Sigmoid colon (tissue), 4 donors: Measurements from ENCODE around the gene USP32.

Experiments used
- CTCF ChIP-seq, 4 experiments: fragments of 450-650 bp in 3 of 4; fragments of 200-600 bp in 1 of 4; IDR thresholded peaks; one replicate each; pipeline ENCODE4 v1.5.1; 2016 to 2019; ENCODE audit warnings: antibody characterized with exemption in 4 of 4, mild to moderate bottlenecking in 3 of 4, moderate library complexity in 2 of 4
- POLR2AphosphoS5 ChIP-seq, 4 donors: sonication (generic); formaldehyde crosslinking; IDR thresholded peaks; one replicate each; pipeline ENCODE4 v1.6.1; 2017; ENCODE audit warnings: antibody characterized with exemption in 4 of 4

DNA sequence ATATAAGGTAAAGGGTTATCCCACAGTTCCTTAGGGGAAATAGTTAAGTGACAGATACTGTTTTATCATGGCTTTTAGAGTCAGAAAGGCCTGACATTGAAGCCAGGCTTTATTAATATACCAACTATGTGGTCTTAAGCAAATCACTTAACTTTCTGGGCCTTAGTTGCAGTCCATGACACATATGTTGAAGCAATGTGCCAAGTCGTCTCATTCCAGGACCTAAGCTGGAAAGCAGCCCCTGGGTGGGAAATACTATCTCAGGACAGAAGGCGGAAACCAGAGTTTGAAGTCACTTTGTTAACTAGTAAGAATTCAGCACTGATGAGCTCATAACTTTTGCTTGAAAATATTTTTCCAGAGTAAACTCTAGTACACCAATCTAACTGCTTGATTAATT lies 80.0 kb downstream of the USP32 start:
- TF ChIP-seq CTCF (IDR thresholded peaks at IDR 0.05) (no peak), POLR2AphosphoS5 (IDR thresholded peaks at IDR 0.05) (no peak)
